ENCODE data around the gene TMEM108. TPM values are rescaled to one million over a fixed set of nuclear protein-coding genes. Genes with fewer than 3 reads are reported as not detected.
A peak's percentile ranks its signal among the peaks of the same experiment; 100 is the strongest.
"Not testable (repeated sequence)": the region's sequence is repeated elsewhere in the genome, so short reads cannot be mapped to it uniquely, and the experiment has no call there.

The TMEM108 gene
- total RNA-seq, result under 1 TPM in 1 of 2 donors, not detected in 1; 0.13 TPM

DNA sequence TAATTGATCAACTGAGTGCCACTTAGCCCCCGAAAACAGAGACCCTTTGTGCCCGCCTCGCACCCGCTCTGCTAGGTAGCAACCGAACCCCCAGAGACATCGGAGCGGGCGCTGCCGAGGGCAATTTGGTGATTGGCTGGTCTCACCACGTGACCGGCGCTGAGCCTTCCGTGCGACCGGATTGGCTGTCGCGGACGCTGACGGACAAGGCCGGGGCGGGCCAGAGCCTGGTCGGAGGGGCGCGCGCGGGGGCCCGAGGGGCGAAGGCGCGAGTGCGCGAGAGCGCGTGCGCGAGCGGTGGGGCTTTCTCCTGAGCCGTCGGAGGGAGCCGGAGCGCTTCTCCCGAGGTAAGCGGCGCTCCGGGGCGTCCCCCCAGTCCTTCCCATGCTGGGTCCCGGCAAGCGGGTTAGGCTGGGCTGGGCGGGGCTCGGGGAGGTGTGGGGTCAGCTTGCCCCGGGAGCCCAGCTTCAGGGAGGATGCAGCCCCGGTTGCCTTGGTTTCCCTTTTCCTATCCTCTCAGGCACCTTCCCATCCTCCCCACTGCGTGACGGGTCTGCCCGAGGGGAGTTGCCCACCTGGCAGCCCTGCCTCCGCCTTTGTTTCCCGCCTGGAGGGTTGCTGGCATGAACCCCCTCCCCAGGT lies at the start of gene TMEM108:
TSS of gene TMEM108 (plus strand) at position 303 of the 642 bp plus-strand sequence.
- H3K4me3 Mint-ChIP-seq, result peak within 1 kb of the TSS; percentile 55
- H3K27me3 Mint-ChIP-seq, result peaks cover 42% of the 10 kb centered on the region
- H3K36me3 Mint-ChIP-seq (ENCODE audit: low read depth), result no peaks in the 10 kb centered on the region
- H3K9me3 Mint-ChIP-seq, result no peaks in the 10 kb centered on the region
- H3K4me1 Mint-ChIP-seq, result no peaks in the 10 kb centered on the region
- peak; percentile 65 for ATAC-seq (replicated peaks)
- no peak within 1 kb of the TSS for H3K27ac Mint-ChIP-seq

DNA sequence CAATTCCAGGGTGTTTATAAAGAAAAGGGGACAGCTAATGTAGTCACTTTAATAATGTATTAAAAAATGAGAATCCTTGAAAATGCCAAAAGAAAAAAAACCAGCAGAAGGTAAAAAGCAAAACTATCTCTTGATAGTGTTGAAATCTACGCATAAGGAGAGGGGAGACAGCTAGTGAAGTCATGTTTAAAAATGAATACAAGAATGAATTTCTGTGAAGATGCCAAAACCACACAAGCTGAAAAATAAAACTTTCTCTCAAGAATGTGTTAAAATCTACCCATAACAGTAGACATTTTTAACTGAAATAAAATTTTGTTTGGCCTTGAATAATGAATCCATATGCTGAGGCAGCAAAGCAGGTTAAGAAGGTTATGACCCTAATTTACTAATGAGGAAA lies 42.2 kb upstream of the TMEM108 start:
- ATAC-seq (replicated peaks), result no peak
- H3K27me3 Mint-ChIP-seq, result no peaks in the 10 kb centered on the region

DNA sequence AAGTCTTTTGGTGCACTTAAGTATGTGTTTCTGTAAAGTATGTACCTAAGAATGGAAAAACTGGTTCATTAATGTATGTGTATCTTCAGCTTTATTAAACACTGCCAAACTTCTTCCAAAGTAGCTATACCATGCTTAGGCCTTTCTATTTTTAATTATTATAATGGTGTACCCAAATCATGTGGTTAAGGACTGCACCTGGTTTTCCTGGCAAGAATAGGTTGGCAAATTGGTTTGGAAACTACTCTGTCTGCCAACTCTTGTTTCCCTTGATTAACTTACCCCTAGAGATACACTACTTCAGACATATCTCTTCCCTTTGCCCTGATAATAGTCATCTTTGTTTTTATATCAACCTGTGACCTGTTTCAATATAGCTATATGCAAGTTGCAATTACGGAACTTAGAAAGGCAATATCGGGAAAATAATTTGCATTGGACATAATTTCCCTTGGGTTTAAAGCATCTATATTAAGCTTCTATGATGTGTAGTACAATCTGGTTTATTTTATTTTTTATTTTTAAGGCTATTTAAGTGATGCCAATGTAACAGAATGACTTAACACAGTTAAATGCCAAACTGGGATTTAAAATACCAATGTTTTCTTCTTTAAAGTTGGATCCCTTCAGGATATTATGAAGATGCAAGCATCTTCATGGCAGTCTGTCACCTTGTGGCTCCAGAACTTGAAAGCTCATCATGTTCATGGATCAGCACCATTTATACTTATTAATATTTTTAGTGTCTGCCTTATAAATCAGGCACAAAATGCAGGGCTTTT lies 40.6 kb upstream of the TMEM108 start:
- Mint-ChIP-seq H3K9me3 (peaks cover 3% of the 10 kb centered on the region), H3K4me3 (no peak overlapping the region), H3K4me1 (no peaks in the 10 kb centered on the region), H3K27me3 (no peaks in the 10 kb centered on the region), H3K36me3 (ENCODE audit: low read depth) (no peaks in the 10 kb centered on the region), H3K27ac (no peak overlapping the region)
- no peak for ATAC-seq (replicated peaks)

More for the DNA sequence above, 42.2 kb upstream of the TMEM108 start:
- Mint-ChIP-seq H3K27ac (no peak overlapping the region), H3K9me3 (peaks cover 3% of the 10 kb centered on the region), H3K36me3 (ENCODE audit: low read depth) (no peaks in the 10 kb centered on the region), H3K4me3 (no peak overlapping the region), H3K4me1 (no peaks in the 10 kb centered on the region)

DNA sequence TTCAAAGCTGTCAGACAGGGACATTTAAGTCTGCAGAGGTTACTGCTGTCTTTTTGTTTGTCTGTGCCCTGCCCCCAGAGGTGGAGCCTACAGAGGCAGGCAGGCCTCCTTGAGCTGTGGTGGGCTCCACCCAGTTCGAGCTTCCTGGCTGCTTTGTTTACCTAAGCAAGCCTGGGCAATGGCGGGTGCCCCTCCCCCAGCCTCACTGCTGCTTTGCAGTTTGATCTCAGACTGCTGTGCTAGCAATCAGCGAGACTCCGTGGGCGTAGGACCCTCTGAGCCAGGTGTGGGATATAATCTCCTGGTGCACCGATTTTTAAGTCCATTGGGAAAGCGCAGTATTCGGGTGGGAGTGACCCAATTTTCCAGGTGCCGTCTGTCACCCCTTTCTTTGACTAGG lies 33.2 kb upstream of the TMEM108 start:
- not testable (repeated sequence) for H3K27ac Mint-ChIP-seq; H3K4me3 Mint-ChIP-seq; ATAC-seq (replicated peaks); H3K27me3 Mint-ChIP-seq; H3K36me3 Mint-ChIP-seq (ENCODE audit: low read depth); H3K4me1 Mint-ChIP-seq
- peaks cover 11% of the 10 kb centered on the region for H3K9me3 Mint-ChIP-seq

DNA sequence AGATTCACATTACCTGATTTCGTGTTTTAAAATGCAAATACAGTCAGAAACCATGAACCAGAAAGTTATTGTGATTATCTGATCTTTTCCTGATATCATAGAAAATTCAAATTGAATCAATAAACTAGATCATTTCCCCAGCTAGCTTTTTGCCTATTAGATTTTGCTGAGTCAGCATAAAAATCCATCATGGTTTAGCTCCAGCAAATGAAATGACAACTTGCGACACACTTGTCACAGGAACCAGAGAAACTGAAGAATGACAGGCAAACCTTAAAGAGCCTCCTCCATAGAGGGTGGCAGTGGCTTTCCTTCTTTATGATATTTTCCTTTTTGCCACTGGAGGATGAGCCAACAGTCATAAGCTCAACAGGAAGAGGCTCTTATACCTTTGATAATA lies 30.6 kb upstream of the TMEM108 start:
- Mint-ChIP-seq H3K36me3 (ENCODE audit: low read depth) (no peaks in the 10 kb centered on the region), H3K9me3 (peaks cover 17% of the 10 kb centered on the region), H3K27ac (no peak overlapping the region), H3K4me1 (no peaks in the 10 kb centered on the region), H3K27me3 (peaks cover 9% of the 10 kb centered on the region), H3K4me3 (no peak overlapping the region)
- ATAC-seq (replicated peaks), result no peak

DNA sequence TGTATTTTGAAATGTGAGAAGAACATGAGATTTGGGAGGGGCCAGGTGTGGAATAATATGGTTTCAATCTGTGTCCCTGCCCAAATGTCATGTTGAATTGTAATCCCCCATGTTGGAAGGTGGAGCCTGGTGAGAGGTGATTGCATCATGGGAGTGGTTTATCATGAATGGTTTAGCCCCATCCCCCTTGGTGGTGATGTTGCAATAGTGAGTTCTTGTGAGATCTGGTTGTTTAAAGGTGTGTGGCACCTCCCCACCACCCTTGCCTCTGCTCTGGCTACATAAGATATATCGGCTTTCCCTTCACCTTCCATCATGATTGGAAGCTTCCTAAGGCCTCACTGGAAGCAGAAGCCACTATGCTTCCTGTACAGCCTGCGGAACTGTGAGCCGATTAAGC lies 23.9 kb upstream of the TMEM108 start:
- H3K27ac Mint-ChIP-seq, result no peak overlapping the region
- H3K27me3 Mint-ChIP-seq, result peaks cover 16% of the 10 kb centered on the region
- ATAC-seq (replicated peaks), result no peak
- H3K36me3 Mint-ChIP-seq (ENCODE audit: low read depth), result no peaks in the 10 kb centered on the region
- no peaks in the 10 kb centered on the region for H3K4me1 Mint-ChIP-seq
- peaks cover 11% of the 10 kb centered on the region for H3K9me3 Mint-ChIP-seq
- H3K4me3 Mint-ChIP-seq, result no peak overlapping the region

DNA sequence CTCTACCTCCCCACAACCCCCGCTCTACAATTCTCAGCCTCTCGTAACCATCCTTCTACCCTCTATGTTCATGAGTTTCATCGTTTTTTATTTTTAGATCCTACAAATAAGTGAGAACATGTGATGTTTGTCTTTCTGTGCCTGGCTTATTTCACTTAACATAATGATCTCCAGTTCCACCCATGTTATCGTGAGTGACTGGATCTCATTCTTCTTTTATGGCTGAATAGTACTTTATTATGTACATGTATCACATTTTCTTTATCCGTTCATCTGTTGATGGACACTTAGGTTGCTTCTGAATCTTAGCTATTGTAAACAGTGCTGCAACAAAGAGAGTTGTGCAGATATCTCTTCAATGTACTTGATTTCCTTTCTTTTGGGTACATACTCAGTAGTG lies 22.6 kb upstream of the TMEM108 start:
- not testable (repeated sequence) for ATAC-seq (replicated peaks)
- peaks cover 11% of the 10 kb centered on the region for H3K27me3 Mint-ChIP-seq

DNA sequence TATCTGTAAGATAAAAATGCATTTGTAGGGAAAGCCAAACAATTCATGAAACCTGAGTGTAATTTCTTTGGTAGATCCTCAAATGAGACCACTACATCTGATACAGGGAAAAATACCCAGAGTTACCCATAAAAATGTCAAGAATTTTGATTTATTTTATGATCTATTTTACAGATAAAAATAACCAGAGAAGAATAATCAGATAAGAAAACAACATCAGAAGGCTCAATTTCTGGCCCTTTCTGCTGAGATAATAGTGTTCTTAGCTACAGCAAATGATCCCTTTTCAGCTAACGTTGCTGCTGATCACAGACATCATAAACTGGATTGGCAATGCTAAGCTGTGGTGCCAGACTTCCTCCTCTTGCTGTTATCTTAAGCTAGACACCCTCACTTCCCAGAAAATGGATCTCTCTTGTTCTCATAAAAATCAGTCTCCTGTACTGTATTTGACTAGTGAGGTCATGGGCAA lies 21.3 kb upstream of the TMEM108 start:
- no peak overlapping the region for H3K27ac Mint-ChIP-seq
- H3K4me1 Mint-ChIP-seq, result no peaks in the 10 kb centered on the region
- H3K36me3 Mint-ChIP-seq (ENCODE audit: low read depth), result no peaks in the 10 kb centered on the region
- no peak overlapping the region for H3K4me3 Mint-ChIP-seq
- peaks cover 6% of the 10 kb centered on the region for H3K9me3 Mint-ChIP-seq
- no peak for ATAC-seq (replicated peaks)
- peaks cover 11% of the 10 kb centered on the region for H3K27me3 Mint-ChIP-seq

More for the DNA sequence above, 22.6 kb upstream of the TMEM108 start:
- not testable (repeated sequence) for H3K36me3 Mint-ChIP-seq (ENCODE audit: low read depth); H3K9me3 Mint-ChIP-seq; H3K27ac Mint-ChIP-seq; H3K4me1 Mint-ChIP-seq; H3K4me3 Mint-ChIP-seq

DNA sequence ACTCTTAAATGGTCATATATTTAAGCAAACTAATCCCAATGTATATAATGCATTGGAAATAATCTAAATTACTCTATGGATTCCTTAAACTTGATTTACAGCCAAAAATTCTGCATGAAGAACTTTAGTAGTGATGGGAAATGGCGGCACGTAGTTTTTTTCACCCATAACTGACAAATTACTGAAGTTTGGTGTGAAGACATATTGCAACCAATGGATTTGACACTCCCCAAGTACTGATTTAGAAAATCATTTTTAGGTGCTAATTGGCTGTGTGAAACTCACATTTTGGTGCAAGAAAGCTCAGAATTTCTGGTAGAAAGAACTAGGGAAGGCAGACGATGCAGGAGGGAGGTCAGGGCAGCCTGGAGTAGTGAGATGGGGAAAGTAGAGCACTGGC lies 19.3 kb upstream of the TMEM108 start:
- ATAC-seq (replicated peaks), result no peak
- Mint-ChIP-seq H3K27ac (no peak overlapping the region), H3K9me3 (no peaks in the 10 kb centered on the region), H3K4me1 (no peaks in the 10 kb centered on the region), H3K4me3 (no peak overlapping the region), H3K27me3 (peaks cover 6% of the 10 kb centered on the region), H3K36me3 (ENCODE audit: low read depth) (no peaks in the 10 kb centered on the region)

DNA sequence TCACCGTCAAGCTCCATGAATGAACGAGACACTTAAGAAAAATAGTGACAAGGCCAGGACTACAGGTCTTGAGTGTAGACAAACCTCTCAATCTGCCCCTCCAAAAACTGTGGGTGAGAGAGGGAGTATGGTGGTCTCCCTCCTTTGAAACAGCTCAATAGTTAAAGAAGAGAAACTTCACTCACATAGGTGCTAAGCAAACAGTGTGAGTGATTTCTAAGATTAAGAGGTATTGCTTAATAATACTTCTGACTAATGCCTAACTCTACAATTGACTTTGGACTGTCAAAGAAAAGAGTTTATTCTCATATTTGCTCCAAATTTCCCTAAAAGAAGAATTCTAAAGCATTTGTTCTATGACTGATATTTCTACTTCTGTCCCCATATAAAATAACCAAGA lies 17.0 kb upstream of the TMEM108 start:
- no peak for ATAC-seq (replicated peaks)
- Mint-ChIP-seq H3K4me1 (no peaks in the 10 kb centered on the region), H3K27me3 (peaks cover 6% of the 10 kb centered on the region), H3K4me3 (no peak overlapping the region), H3K36me3 (ENCODE audit: low read depth) (no peaks in the 10 kb centered on the region), H3K27ac (no peak overlapping the region), H3K9me3 (no peaks in the 10 kb centered on the region)

DNA sequence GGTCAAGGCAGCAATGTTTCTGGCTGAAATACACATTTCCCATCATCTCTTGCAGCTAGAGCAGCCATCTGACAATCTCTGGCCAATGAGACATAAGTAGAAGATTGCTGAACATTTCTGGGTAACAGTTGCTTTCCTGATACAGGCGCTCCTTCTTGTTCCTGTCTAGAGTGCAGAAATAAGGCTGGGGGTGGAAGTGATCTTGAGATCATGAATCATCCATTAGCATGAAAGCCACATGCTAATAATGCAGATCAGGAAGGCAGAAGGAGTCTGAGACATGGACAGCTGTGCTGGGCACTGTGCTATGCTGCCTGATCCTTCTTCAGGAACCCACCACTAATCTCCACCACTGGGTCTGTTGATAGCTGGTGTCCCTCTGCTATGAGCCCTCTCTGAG lies 14.8 kb upstream of the TMEM108 start:
- H3K4me1 Mint-ChIP-seq, result no peaks in the 10 kb centered on the region
- H3K36me3 Mint-ChIP-seq (ENCODE audit: low read depth), result no peaks in the 10 kb centered on the region
- peaks cover 8% of the 10 kb centered on the region for H3K27me3 Mint-ChIP-seq
- H3K27ac Mint-ChIP-seq, result no peak overlapping the region
- no peaks in the 10 kb centered on the region for H3K9me3 Mint-ChIP-seq
- H3K4me3 Mint-ChIP-seq, result no peak overlapping the region
- no peak for ATAC-seq (replicated peaks)

DNA sequence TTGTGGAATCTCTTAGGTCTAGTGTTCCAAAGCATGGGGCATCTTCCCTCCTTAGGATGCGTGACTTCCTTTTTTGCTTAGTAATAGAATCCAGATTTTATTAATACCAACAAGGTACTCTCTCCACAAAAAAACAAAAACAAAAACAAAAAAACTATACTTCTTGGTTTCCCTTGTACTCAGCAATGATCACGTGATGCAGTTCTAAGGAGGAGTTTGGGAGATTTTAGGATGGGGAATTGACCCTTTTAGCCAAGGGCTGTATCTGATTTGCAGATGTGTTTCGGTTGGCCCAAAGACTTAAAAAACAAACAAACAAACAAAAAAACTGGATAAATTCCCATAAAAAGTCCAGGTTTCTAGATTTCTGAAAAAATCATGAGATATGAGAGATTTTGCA lies 12.6 kb upstream of the TMEM108 start:
- no peaks in the 10 kb centered on the region for H3K4me1 Mint-ChIP-seq
- no peaks in the 10 kb centered on the region for H3K9me3 Mint-ChIP-seq
- peaks cover 9% of the 10 kb centered on the region for H3K27me3 Mint-ChIP-seq
- H3K4me3 Mint-ChIP-seq, result no peak overlapping the region
- H3K27ac Mint-ChIP-seq, result no peak overlapping the region
- no peaks in the 10 kb centered on the region for H3K36me3 Mint-ChIP-seq (ENCODE audit: low read depth)
- no peak for ATAC-seq (replicated peaks)

DNA sequence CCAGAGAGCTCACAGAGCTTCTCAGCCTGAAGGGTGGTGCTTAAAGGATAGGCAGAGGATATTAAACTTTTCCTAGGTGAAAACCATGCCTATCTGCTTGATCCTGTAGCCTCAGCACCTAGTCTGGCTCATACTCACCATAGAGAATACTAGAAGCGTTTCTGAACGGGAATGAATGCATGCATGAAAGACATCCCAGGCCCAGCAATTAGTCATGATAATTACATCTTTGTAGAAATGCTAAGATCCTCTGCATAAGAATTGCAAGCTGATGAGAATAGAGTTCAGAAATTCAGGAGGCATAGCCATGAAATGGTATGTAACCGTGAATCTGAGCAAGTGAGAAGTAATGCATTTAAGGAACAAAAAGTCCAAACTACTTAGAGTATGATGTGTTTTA lies 5.9 kb upstream of the TMEM108 start:
- H3K4me3 Mint-ChIP-seq, result no peak overlapping the region
- H3K4me1 Mint-ChIP-seq, result no peaks in the 10 kb centered on the region
- H3K27ac Mint-ChIP-seq, result no peak overlapping the region
- H3K36me3 Mint-ChIP-seq (ENCODE audit: low read depth), result no peaks in the 10 kb centered on the region
- no peaks in the 10 kb centered on the region for H3K9me3 Mint-ChIP-seq
- peaks cover 34% of the 10 kb centered on the region for H3K27me3 Mint-ChIP-seq
- ATAC-seq (replicated peaks), result no peak

DNA sequence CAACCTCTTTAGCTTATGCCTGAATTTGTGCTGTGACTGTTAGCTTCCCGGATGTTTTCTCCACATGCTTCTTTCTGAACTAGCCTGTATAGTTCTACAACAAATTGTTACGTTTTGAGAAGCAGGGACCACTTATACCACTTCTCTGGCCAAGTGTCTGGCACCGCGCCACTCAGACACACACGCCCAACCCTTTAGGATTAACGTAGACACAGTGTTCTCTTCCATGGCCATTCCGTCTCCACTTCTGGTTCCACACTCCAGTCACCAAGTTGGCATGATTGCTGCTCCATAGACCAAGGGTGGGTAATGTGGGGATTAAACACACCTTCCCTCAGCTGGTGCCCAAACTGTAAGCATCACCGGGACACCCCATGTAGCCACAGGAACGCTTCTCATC lies 755 bp upstream of the TMEM108 start:
- H3K27ac Mint-ChIP-seq, result no peak overlapping the region
- H3K36me3 Mint-ChIP-seq (ENCODE audit: low read depth), result no peaks in the 10 kb centered on the region
- no peaks in the 10 kb centered on the region for H3K9me3 Mint-ChIP-seq
- H3K4me3 Mint-ChIP-seq, result peak overlapping the region; percentile 55
- H3K27me3 Mint-ChIP-seq, result peaks cover 42% of the 10 kb centered on the region
- no peaks in the 10 kb centered on the region for H3K4me1 Mint-ChIP-seq
- no peak for ATAC-seq (replicated peaks)

DNA sequence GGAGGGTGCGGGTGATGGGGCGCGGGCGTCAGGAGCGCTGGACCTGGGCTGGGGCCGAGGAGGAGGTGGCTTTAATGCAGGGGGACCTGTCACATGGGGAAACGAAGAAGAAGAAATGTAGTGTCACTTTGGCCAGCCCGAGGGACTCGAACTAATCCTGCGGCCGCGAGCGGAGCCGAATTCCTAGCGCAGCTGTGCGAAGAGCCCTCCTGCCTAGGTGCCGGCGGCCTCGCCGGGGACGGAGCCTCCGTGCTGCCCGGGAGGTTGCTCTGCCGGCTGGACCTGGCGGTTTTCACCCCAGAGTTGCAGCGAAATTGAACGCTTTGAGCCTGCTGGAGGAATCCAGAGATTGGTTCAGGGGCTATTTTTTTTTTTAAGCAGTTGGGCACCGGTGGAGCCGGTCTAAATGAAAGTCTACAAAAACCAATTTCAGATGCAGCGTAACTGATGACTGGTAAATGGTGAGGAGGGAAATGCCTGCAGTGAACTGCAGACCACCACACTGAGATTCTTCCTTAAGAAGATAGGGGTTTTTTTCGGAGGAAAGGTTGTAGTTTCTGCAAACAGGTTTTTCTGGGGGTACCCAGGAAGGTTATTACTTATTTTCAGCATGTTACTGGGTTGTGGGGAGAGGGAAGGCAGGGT lies 662 bp downstream of the TMEM108 start:
- Mint-ChIP-seq H3K9me3 (no peaks in the 10 kb centered on the region), H3K4me1 (no peaks in the 10 kb centered on the region), H3K27me3 (peaks cover 38% of the 10 kb centered on the region), H3K4me3 (peak overlapping the region; percentile 5), H3K36me3 (ENCODE audit: low read depth) (no peaks in the 10 kb centered on the region), H3K27ac (no peak overlapping the region)
- peak; percentile 12 for ATAC-seq (replicated peaks)
